ENCODE measurements around the gene RWDD2A.

Gene RWDD2A

DNA sequence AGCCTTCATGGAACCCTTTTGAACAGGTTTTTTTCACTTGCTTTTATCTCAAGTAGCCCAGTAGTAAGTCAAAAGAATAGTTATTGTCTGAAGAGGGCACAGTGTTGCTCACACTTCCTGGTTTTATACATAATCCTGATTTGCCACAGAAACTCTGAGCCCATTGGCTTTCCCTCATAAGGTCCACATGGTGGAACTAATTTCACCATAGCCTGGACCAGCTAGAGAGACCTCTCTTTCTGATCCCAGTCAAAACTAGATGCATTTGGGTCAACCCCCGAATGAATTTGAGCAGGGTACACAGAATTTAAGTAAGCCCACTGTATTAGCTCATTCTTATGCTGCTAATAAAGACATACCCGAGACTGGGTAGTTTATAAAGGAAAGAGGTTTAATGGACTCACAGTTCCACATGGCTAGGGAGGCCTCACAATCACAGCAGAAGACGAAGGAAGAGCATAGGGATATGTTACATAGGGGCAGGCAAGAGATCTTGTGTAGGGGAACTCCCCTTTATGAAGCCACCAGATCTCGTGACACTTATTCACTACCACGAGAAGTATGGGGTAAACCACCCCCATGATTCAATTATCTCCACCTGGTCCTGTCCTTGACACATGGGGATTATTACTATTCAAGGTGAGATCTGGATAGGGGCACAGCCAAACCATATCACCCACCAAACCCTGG, 6.2 kb downstream of the RWDD2A start:
- DNase-seq: no peak

DNA sequence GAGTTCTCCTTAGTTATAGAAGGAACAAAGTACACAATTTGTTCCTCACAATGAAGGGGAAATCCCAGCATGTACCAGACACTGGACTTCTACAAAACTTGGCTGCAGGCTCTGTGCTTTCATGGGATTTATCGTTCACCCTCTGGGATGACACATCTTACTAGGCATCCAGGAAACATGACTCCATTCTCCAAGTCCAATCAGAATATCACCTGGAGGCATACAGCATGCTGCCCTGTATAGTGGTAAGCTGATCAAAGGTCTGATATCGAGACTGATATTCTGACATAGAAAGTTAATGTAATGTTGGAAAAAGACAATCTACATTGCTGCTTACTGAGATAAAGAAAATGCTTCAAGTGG, 6.7 kb downstream of the RWDD2A start:
- no peak for DNase-seq

DNA sequence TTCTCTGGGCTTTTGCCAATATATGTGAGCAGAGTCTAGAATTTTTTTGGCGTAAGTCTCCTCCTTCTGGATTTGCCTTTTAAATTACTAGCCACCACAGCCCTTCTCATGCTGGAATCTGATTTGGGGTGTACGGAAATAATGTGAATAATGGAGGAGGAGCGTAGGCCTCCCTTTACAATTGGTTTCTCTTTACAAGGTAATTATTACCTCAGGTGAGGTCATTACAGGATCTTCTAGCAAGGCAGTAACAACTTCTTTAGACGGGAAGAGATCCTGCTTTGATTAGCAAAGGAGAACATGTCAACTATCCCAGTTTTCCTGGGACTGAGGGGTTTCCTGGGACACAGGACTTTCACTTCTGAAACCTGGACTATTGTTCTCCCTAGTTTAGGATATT, 8.9 kb downstream of the RWDD2A start:
- DNase-seq: no peak

DNA sequence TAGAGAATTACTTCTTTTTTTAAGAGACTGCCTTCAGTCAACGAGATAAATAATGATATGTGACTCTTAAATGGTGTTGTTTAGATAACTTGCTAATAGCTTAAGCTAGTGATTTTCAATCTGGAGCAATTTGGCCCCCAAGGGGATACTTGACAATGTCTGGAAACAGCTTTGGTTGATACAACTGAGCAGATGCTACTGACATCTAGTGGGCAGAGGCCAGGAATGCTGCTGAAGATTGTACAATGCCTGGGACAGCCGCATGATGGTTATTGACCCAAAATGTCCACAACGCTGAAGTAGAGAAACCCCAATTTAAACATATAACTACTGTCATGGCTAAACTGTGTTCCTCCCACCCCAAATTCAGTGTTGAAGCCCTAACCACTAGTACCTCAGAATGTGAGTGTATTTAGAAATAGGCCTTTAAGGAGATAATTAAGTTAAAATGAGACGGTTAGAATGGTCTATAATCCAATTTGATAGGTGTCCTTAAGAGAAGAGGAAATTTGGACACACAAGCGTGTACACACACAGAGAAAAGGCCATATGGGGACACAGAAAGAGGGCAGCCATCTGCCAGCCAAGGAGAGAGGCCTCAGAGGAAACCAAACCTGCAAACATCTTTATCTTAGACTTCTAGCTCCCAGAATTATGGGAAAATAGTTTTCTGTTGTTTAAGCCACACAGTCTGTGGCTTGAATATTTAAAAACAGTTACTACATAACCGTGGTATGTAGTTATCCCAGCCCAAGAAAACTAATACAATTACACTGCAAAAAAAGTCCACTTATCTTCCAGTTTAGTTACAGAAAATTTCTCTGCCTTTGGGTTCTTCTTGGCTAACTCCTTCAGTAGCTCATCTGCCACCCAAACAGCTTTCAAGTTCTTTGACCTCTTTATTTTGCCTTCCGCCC, 22.2 kb downstream of the RWDD2A start:
- peak; percentile 87 for DNase-seq

DNA sequence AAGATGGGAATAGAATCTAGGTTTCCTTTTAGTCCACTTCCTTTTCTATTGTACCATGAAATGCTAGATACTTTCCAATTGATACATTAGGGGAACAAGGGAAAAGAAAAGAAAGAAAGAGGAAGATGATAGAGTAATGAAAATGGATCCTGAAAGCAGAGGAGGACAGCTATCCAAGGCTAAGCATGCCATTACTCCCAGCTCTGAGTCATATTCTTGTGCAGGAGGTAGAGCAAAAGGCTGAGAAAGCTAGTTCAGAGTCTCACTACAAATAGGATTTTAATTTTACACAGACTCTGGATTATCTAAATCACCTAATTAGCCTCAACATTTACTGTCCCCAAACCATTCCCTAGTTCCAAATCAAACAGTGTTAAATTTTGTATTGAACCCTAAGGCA, 23.6 kb downstream of the RWDD2A start:
- no peak for DNase-seq

DNA sequence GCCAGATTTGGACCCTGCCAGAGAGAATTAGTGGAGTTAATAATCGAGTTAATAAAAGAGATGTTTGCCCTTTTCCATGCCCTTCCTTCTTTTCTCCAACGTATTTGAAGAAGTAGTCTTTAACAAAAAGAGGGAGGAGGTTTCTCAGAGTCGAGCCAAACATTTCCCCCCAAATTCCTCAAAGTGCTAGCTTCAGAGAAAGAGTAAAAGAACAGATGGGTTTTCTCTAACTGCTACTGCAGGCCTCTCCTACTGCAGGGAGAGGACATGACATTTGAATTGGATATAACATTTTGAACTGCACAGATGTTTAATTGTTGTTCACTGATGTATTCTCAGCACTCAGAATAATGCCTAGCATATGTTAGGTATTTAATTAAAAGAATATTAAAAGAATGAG, 25.5 kb downstream of the RWDD2A start:
- DNase-seq: no peak

DNA sequence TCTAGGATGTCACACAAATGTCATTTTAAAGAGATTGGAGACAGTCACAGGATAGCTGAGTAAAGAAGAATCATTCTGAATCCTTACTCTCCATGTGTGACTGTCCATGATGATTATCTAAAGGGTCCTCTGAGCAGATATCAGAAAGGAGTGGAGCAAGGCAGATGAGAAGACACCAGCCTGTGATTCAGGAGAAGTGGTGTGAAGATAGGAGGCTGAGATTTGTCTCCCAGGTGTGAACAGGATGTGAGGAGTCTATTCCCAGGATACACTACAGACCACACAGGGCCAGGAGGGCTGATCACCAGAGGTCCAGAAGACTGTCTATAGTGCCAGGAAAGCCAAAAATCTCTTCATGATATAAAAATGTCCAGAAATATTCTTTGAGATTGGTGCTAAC, 27.0 kb downstream of the RWDD2A start:
- no peak for DNase-seq

DNA sequence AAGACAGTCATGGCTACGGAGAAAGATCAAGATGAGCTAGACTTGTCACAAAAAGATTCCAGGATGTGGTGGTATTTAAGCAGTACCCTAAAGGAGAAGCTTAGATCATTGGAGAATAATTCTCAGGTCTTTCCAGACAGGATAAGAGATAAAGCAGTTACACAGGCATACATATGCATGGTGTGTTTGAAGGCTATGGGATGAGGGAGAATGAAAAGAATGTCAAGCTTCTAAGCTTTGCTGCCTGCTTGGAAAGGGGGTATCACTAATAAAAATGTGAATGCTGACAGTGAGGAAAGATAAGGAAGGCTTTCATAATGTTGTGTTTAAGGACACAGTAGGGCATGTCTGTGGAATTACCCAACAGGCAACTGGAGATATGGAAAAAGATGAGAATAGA, 28.1 kb downstream of the RWDD2A start:
- DNase-seq: no peak

DNA sequence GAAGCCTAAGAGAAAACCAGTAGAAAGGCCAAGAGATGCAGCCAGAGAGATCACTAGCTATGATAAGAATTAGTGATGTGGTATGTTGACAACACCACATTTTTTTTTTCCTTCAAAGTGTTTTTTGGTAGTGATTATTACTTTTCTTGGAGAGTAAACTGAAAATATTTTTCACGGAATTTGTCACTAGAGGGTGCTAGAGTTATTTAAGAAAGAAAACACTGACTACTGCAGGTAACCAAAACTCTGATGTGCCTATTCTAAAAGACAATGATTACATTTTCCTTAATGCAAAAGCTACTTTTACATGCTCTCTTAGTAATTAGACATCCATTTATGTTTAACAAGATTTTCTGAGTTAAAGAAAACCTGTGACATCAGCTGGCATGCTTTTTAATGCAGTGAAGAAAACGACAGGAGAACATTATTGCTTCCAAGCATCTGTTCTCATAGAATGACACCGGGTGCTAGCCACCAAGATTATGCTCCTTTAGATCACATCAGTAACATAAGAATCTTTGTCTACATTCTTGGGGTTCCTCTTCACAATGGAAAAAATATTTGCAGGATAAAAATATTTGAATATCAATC, 28.8 kb downstream of the RWDD2A start:
- DNase-seq: peak; percentile 77

DNA sequence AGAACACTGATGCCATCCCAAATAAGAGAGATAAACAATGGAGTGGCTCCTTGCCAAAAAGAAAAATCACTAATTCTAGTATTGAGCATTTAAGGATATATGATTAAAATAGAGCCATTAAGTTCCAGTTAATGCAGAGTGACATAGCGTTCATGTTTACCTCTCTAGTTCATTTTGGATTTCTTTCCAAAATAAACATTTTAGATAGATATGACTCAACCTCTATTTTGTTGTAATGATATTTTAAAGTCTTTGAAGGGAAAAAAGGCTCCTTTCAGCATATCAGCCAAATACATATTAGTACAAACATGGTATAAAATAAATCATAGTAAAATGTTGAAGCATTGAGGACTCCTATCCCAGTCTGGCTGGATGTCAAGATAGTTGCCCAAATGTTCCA, 33.4 kb downstream of the RWDD2A start:
- DNase-seq: no peak

DNA sequence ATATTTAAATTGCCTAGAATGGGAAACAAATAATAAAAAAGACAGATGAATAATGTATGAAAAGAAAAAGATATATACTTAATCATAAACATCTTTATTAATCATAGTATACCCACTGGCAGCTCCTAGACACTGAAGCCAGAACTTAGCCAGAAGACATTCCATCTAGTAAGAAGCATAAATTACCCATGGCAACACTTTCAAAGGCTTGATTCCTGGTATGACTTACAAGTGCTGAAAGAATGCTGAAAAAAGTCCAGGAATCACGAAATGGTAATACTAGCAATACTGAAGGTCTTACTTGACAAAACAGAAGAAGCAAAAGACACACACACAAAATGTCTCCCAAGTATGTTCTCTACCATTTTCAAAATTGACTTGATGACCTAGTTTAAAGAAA, 38.0 kb downstream of the RWDD2A start:
- no peak for DNase-seq

DNA sequence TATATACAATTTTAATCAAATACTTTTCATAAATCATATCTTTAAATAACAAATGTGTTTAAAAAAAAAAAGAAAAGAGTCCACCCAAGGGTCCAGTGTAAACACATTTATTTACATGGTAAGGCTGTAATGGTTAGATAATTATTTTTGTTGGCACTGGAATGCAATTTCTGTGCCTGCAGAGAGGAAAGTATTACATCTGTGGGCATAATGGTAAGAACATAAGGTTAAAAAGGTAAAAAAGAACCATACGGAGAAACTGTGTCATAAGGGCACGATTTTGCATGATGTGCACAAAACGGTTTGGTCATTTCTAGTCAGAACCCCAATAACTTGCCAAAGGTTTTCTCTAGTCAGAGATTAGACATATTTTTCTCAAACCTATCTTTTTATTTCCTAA, 54.3 kb downstream of the RWDD2A start:
- no peak for DNase-seq
